ENCODE results near the gene PDE3A.

- TF ChIP-seq POLR2A (IDR thresholded peaks at IDR 0.05) (no peak), CTCF (IDR thresholded peaks at IDR 0.05) (no peak), POLR2AphosphoS5 (IDR thresholded peaks at IDR 0.05) (no peak), EP300 (IDR thresholded peaks at IDR 0.05) (no peak)
These were observed 46.7 kb downstream of the PDE3A start for GRCh38 chr12:20415028-20415427.
